COLO668 (cell line): ENCODE results near the gene GCN1.
"Not testable (repeated sequence)": the region's sequence is repeated elsewhere in the genome, so short reads cannot be mapped to it uniquely, and the experiment has no call there.

Source experiments
- DNase-seq: peaks from one replicate; lab custom pipeline; 2025; ENCODE audit not compliant: unreplicated experiment; lab: John Stamatoyannopoulos, UW

The GCN1 gene

GRCh38 chr12:120215766-120216735 is 21.5 kb upstream of the GCN1 start:
- DNase-seq = no peak

- DNase-seq = no peak
Measured at GRCh38 chr12:120215357-120215735, 20.8 kb upstream of the GCN1 start.

- no peak for DNase-seq
Measured at GRCh38 chr12:120214626-120215356, 20.3 kb upstream of the GCN1 start.

GRCh38 chr12:120213758-120214157 is 19.2 kb upstream of the GCN1 start:
- no peak for DNase-seq

- not testable (repeated sequence) for DNase-seq
Measured at GRCh38 chr12:120213182-120213581, 18.7 kb upstream of the GCN1 start.

- DNase-seq = no peak
Measured at GRCh38 chr12:120212301-120212700, 17.8 kb upstream of the GCN1 start.

- no peak for DNase-seq
Measured at GRCh38 chr12:120211904-120212283, 17.4 kb upstream of the GCN1 start.

- no peak for DNase-seq
Measured at GRCh38 chr12:120211243-120211903, 16.9 kb upstream of the GCN1 start.

GRCh38 chr12:120209851-120210250 is 15.3 kb upstream of the GCN1 start:
- DNase-seq = no peak

- no peak for DNase-seq
Measured at GRCh38 chr12:120207227-120207626, 12.7 kb upstream of the GCN1 start.

GRCh38 chr12:120206781-120207180 is 12.3 kb upstream of the GCN1 start:
- DNase-seq = not testable (repeated sequence)

GRCh38 chr12:120206228-120206627 is 11.7 kb upstream of the GCN1 start:
- DNase-seq = no peak

- no peak for DNase-seq
Measured at GRCh38 chr12:120204171-120204570, 9.7 kb upstream of the GCN1 start.

GRCh38 chr12:120200364-120200800 is 5.9 kb upstream of the GCN1 start:
- DNase-seq = no peak

GRCh38 chr12:120199595-120200306 is 5.2 kb upstream of the GCN1 start:
- no peak for DNase-seq

GRCh38 chr12:120199025-120199424 is 4.5 kb upstream of the GCN1 start:
- no peak for DNase-seq

- DNase-seq = no peak
Measured at GRCh38 chr12:120197542-120197887, 3.0 kb upstream of the GCN1 start.

GRCh38 chr12:120196817-120197541 is 2.5 kb upstream of the GCN1 start:
- not testable (repeated sequence) for DNase-seq

GRCh38 chr12:120196363-120196762 is 1.8 kb upstream of the GCN1 start:
- no peak for DNase-seq

- DNase-seq = no peak
Measured at GRCh38 chr12:120194226-120194533, 335 bp downstream of the GCN1 start.
